Spleen (tissue), 7 donors: Measurements from ENCODE around the gene TNPO2.

Experiments used
- POLR2A ChIP-seq, 3 donors: fragments of 450-650 bp; IDR thresholded peaks; one replicate each; pipeline ENCODE4 v1.5.1; 2017; ENCODE audit warnings: antibody characterized with exemption in 3 of 3, mild to moderate bottlenecking in 1 of 3
- POLR2AphosphoS5 ChIP-seq, 3 donors: sonication (generic); formaldehyde crosslinking; IDR thresholded peaks; one replicate each; pipeline ENCODE4 v1.5.1; 2017; ENCODE audit warnings: antibody characterized with exemption in 3 of 3
- TF ChIP-seq, protein P1 (sequence below), 11 experiments: fragments of 200-600 bp in 7 of 11; fragments of 450-650 bp in 4 of 11; sonication (generic) in 4 of 11; IDR thresholded peaks in 8 of 11; conservative IDR thresholded peaks in 3 of 11; 1 replicate in 7 of 11; 2 replicates in 4 of 11; pipeline versions ENCODE4 v1.4.0 to v1.8.0; 2016 to 2021; ENCODE audit warnings: antibody characterized with exemption in 11 of 11, inconsistent platforms in 4 of 11, mild to moderate bottlenecking in 1 of 11
- donor health status: DM: no; HTN: no; CAD: no; lungs with moderate emphysema.
- donor health status: DM: no; HTN: no; CAD: no.
- donor health status: DM: no; HTN: no; CAD: no.

GRCh38 chr19:12751635-12752034 lies 27.9 kb upstream of the TNPO2 start, which contains the start of gene BEST2:
- TF ChIP-seq, protein P1, sequence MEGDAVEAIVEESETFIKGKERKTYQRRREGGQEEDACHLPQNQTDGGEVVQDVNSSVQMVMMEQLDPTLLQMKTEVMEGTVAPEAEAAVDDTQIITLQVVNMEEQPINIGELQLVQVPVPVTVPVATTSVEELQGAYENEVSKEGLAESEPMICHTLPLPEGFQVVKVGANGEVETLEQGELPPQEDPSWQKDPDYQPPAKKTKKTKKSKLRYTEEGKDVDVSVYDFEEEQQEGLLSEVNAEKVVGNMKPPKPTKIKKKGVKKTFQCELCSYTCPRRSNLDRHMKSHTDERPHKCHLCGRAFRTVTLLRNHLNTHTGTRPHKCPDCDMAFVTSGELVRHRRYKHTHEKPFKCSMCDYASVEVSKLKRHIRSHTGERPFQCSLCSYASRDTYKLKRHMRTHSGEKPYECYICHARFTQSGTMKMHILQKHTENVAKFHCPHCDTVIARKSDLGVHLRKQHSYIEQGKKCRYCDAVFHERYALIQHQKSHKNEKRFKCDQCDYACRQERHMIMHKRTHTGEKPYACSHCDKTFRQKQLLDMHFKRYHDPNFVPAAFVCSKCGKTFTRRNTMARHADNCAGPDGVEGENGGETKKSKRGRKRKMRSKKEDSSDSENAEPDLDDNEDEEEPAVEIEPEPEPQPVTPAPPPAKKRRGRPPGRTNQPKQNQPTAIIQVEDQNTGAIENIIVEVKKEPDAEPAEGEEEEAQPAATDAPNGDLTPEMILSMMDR (IDR thresholded peaks at IDR 0.05 in 8 of 11, conservative IDR thresholded peaks at IDR 0.05 in 3 of 11): no peak
- TF ChIP-seq POLR2A (IDR thresholded peaks at IDR 0.05) (no peak), POLR2AphosphoS5 (IDR thresholded peaks at IDR 0.05) (no peak)
